Measurements from ENCODE around the gene OASL.

Gene OASL

GRCh38 chr12:121025442-121026226 lies 13.4 kb downstream of the OASL start:
- H3K79me2 ChIP-seq (ENCODE audit: insufficient read depth, low read length), result no peaks in the 10 kb centered on the region
- no peaks in the 10 kb centered on the region for H3K9me2 ChIP-seq (replicated peaks; ENCODE audit: low read depth, low read length)
- H3F3A ChIP-seq (ENCODE audit: low read depth), result no peaks in the 10 kb centered on the region
- H3K9me3 ChIP-seq (ENCODE audit: insufficient read depth, low read depth, low read length), result no peaks in the 10 kb centered on the region
- no peak for TF ChIP-seq EZH2phosphoT487 (IDR thresholded peaks at IDR 0.05; ENCODE audit: borderline replicate concordance)
- TF ChIP-seq CTCF (conservative IDR thresholded peaks at IDR 0.05; ENCODE audit: low read length), result no peak
- H3K9ac ChIP-seq (ENCODE audit: low read depth, low read length, poor library complexity, severe bottlenecking), result no peak overlapping the region
- H3K4me1 ChIP-seq (ENCODE audit: insufficient read depth, low read length, poor library complexity, severe bottlenecking), result no peaks in the 10 kb centered on the region
- H4K20me1 ChIP-seq (ENCODE audit: insufficient read depth, low read length, poor library complexity, severe bottlenecking), result no peaks in the 10 kb centered on the region
- H3K4me2 ChIP-seq (ENCODE audit: low read depth, low read length, poor library complexity, severe bottlenecking), result no peak overlapping the region
- no peaks in the 10 kb centered on the region for H3K36me3 ChIP-seq (ENCODE audit: insufficient read depth, low read length)
- peaks cover 13% of the 10 kb centered on the region for H3K27me3 ChIP-seq (ENCODE audit: insufficient read depth, low read length, poor library complexity, severe bottlenecking)
- no peak overlapping the region for H3K4me3 ChIP-seq (ENCODE audit: low read length, poor library complexity, severe bottlenecking)
- no peak overlapping the region for H2AFZ ChIP-seq (ENCODE audit: low read length)

DNA sequence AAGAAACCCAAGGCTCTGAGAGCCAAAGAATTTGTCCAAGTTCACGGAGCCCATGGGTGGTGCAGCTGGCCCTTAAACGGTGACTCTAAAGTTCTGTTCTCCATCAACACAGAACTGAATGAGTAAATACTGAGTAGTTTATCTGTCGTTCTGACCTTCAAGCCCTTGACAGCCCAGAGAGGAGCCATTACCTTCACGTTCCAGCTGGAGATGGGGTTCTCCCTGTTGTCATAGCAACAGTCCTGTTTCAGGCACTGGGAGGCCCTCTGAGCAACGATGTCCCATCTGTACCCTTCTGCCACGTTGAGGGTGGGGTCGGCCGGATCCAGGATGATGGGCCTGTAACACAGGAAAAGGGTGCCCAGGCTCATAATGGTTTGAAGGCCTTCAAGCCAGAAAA lies 15.2 kb downstream of the OASL start:
- peaks cover 10% of the 10 kb centered on the region for H3K27me3 ChIP-seq (ENCODE audit: insufficient read depth, low read length, poor library complexity, severe bottlenecking)
- H3K36me3 ChIP-seq (ENCODE audit: insufficient read depth, low read length), result no peaks in the 10 kb centered on the region
- H3K9ac ChIP-seq (ENCODE audit: low read depth, low read length, poor library complexity, severe bottlenecking), result no peak overlapping the region
- no peaks in the 10 kb centered on the region for H3F3A ChIP-seq (ENCODE audit: low read depth)
- H2AFZ ChIP-seq (ENCODE audit: low read length), result no peak overlapping the region
- H3K4me1 ChIP-seq (ENCODE audit: insufficient read depth, low read length, poor library complexity, severe bottlenecking), result no peaks in the 10 kb centered on the region
- no peaks in the 10 kb centered on the region for H3K9me3 ChIP-seq (ENCODE audit: insufficient read depth, low read depth, low read length)
- no peaks in the 10 kb centered on the region for H4K20me1 ChIP-seq (ENCODE audit: insufficient read depth, low read length, poor library complexity, severe bottlenecking)
- TF ChIP-seq CTCF (conservative IDR thresholded peaks at IDR 0.05; ENCODE audit: low read length), result no peak
- TF ChIP-seq EZH2phosphoT487 (IDR thresholded peaks at IDR 0.05; ENCODE audit: borderline replicate concordance), result no peak
- H3K4me3 ChIP-seq (ENCODE audit: low read length, poor library complexity, severe bottlenecking), result no peak overlapping the region
- H3K79me2 ChIP-seq (ENCODE audit: insufficient read depth, low read length), result no peaks in the 10 kb centered on the region
- H3K9me2 ChIP-seq (replicated peaks; ENCODE audit: low read depth, low read length), result no peaks in the 10 kb centered on the region
- H3K4me2 ChIP-seq (ENCODE audit: low read depth, low read length, poor library complexity, severe bottlenecking), result no peak overlapping the region

DNA sequence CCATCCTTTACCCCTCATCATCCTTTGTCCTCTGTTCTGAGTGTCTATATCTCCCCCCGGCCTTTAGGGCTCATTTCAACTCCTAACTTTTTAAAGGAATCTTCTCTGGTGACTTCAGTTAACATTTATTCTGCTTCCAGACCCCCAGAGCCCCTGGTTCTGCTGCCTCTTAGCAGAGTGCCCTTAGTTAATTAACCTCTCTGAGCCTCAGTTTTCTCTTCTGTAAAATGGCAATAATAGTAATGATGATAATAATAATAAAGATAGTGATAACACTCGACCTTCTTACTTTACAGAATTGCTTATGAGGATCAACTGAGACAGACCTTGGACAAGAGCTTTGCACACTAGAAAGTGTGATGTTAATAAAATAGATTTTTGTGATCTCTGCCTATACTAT lies 16.3 kb downstream of the OASL start:
- no peak overlapping the region for H3K4me3 ChIP-seq (ENCODE audit: low read length, poor library complexity, severe bottlenecking)
- no peak overlapping the region for H3K9ac ChIP-seq (ENCODE audit: low read depth, low read length, poor library complexity, severe bottlenecking)
- H3K79me2 ChIP-seq (ENCODE audit: insufficient read depth, low read length), result no peaks in the 10 kb centered on the region
- no peaks in the 10 kb centered on the region for H4K20me1 ChIP-seq (ENCODE audit: insufficient read depth, low read length, poor library complexity, severe bottlenecking)
- no peak for TF ChIP-seq CTCF (conservative IDR thresholded peaks at IDR 0.05; ENCODE audit: low read length)
- no peak for TF ChIP-seq EZH2phosphoT487 (IDR thresholded peaks at IDR 0.05; ENCODE audit: borderline replicate concordance)
- no peaks in the 10 kb centered on the region for H3K36me3 ChIP-seq (ENCODE audit: insufficient read depth, low read length)
- H2AFZ ChIP-seq (ENCODE audit: low read length), result no peak overlapping the region
- H3K4me1 ChIP-seq (ENCODE audit: insufficient read depth, low read length, poor library complexity, severe bottlenecking), result no peaks in the 10 kb centered on the region
- H3K9me3 ChIP-seq (ENCODE audit: insufficient read depth, low read depth, low read length), result no peaks in the 10 kb centered on the region
- no peaks in the 10 kb centered on the region for H3F3A ChIP-seq (ENCODE audit: low read depth)
- no peak overlapping the region for H3K4me2 ChIP-seq (ENCODE audit: low read depth, low read length, poor library complexity, severe bottlenecking)
- H3K27me3 ChIP-seq (ENCODE audit: insufficient read depth, low read length, poor library complexity, severe bottlenecking), result peaks cover 7% of the 10 kb centered on the region
- H3K9me2 ChIP-seq (replicated peaks; ENCODE audit: low read depth, low read length), result no peaks in the 10 kb centered on the region
